HG03520 (cell line): ENCODE results near the gene ARID3A.

Experiments used
- ATAC-seq: cut with Tn5 transposase; IDR thresholded peaks from one replicate; pipeline ENCODE4 v1.9.1; 2021; ENCODE audit warnings: mild to moderate bottlenecking, moderate library complexity; ENCODE audit not compliant: unreplicated experiment

The ARID3A gene

GRCh38 chr19:1000591-1001537 lies 75.0 kb downstream of the ARID3A start:
- ATAC-seq: no peak

GRCh38 chr19:1001538-1002166 lies 75.8 kb downstream of the ARID3A start:
- ATAC-seq: no peak

GRCh38 chr19:1002600-1002999 lies 76.8 kb downstream of the ARID3A start:
- no peak for ATAC-seq

- no peak for ATAC-seq
Observed at GRCh38 chr19:1003283-1003682, 77.4 kb downstream of the ARID3A start.

- ATAC-seq: no peak
Observed at GRCh38 chr19:1004204-1004802, 78.5 kb downstream of the ARID3A start.

- ATAC-seq: no peak
Observed at GRCh38 chr19:1004803-1005664, 79.2 kb downstream of the ARID3A start.

GRCh38 chr19:1006711-1007398 lies 81.0 kb downstream of the ARID3A start:
- ATAC-seq: no peak

- ATAC-seq: no peak
Observed at GRCh38 chr19:1007399-1008251, 81.8 kb downstream of the ARID3A start.

- no peak for ATAC-seq
Observed at GRCh38 chr19:1008268-1009040, 82.6 kb downstream of the ARID3A start.

- no peak for ATAC-seq
Observed at GRCh38 chr19:1009041-1009980, 83.5 kb downstream of the ARID3A start.

- ATAC-seq: no peak
Observed at GRCh38 chr19:1009981-1010538, 84.2 kb downstream of the ARID3A start.

- ATAC-seq: no peak
Observed at GRCh38 chr19:1010586-1011510, 85.0 kb downstream of the ARID3A start.

GRCh38 chr19:1011831-1012333 lies 86.0 kb downstream of the ARID3A start:
- no peak for ATAC-seq

GRCh38 chr19:1012334-1012733 lies 86.5 kb downstream of the ARID3A start:
- ATAC-seq: no peak

- ATAC-seq: no peak
Observed at GRCh38 chr19:1013218-1013617, 87.4 kb downstream of the ARID3A start.
